ENCODE data around the gene MYO6. TPM values are rescaled to one million over a fixed set of nuclear protein-coding genes. Genes with fewer than 3 reads are reported as not detected.

The MYO6 gene
- total RNA-seq, 1 donor from 2014 or later, result 105 TPM

GRCh38 chr6:75876152-75876551 lies 127.1 kb downstream of the MYO6 start:
- TF ChIP-seq, protein P1, sequence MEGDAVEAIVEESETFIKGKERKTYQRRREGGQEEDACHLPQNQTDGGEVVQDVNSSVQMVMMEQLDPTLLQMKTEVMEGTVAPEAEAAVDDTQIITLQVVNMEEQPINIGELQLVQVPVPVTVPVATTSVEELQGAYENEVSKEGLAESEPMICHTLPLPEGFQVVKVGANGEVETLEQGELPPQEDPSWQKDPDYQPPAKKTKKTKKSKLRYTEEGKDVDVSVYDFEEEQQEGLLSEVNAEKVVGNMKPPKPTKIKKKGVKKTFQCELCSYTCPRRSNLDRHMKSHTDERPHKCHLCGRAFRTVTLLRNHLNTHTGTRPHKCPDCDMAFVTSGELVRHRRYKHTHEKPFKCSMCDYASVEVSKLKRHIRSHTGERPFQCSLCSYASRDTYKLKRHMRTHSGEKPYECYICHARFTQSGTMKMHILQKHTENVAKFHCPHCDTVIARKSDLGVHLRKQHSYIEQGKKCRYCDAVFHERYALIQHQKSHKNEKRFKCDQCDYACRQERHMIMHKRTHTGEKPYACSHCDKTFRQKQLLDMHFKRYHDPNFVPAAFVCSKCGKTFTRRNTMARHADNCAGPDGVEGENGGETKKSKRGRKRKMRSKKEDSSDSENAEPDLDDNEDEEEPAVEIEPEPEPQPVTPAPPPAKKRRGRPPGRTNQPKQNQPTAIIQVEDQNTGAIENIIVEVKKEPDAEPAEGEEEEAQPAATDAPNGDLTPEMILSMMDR (IDR thresholded peaks at IDR 0.05; ENCODE audit: unreplicated experiment), result no peak
- H3K27me3 Mint-ChIP-seq, result no peaks in the 10 kb centered on the region
- H3K9me3 Mint-ChIP-seq (ENCODE audit: low read depth), result no peaks in the 10 kb centered on the region
- H3K4me3 Mint-ChIP-seq (ENCODE audit: low read depth), result no peak overlapping the region
- H3K4me1 Mint-ChIP-seq (ENCODE audit: low read depth), result peaks cover 2% of the 10 kb centered on the region
- peaks cover 24% of the 10 kb centered on the region for H3K36me3 Mint-ChIP-seq (ENCODE audit: insufficient read depth)
- no peak overlapping the region for H3K27ac Mint-ChIP-seq
- no peak for DNase-seq (ENCODE audit: low spot score, unreplicated experiment)

- Mint-ChIP-seq H3K4me1 (ENCODE audit: low read depth) (peaks cover 10% of the 10 kb centered on the region), H3K27me3 (no peaks in the 10 kb centered on the region), H3K27ac (no peak overlapping the region), H3K36me3 (ENCODE audit: insufficient read depth) (peaks cover 29% of the 10 kb centered on the region), H3K4me3 (ENCODE audit: low read depth) (no peak overlapping the region), H3K9me3 (ENCODE audit: low read depth) (no peaks in the 10 kb centered on the region)
- DNase-seq (ENCODE audit: low spot score, unreplicated experiment), result no peak
- TF ChIP-seq, protein P1 (IDR thresholded peaks at IDR 0.05; ENCODE audit: unreplicated experiment), result no peak
Measured at GRCh38 chr6:75880305-75880704, 131.3 kb downstream of the MYO6 start.

DNA sequence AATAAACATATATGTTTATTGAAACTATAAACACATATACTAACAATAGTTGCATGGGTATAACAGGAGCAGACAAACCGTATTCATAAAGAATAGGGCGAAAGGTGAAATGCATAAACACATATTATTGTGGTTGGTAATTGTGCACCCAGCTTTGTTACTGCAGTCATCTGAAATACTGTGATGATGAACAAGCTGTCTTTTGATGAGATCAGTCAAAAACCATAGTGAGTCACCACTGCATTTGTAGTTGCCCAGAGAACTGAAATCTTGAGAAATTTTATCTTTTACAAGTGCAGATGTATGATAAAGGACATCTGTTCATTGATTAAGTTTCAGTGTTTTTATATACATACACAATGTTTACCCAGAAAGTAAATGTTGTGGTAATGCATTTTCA lies 133.7 kb downstream of the MYO6 start:
- peaks cover 10% of the 10 kb centered on the region for H3K4me1 Mint-ChIP-seq (ENCODE audit: low read depth)
- no peaks in the 10 kb centered on the region for H3K27me3 Mint-ChIP-seq
- peaks cover 27% of the 10 kb centered on the region for H3K36me3 Mint-ChIP-seq (ENCODE audit: insufficient read depth)
- DNase-seq (ENCODE audit: low spot score, unreplicated experiment), result no peak
- H3K9me3 Mint-ChIP-seq (ENCODE audit: low read depth), result no peaks in the 10 kb centered on the region
- H3K27ac Mint-ChIP-seq, result no peak overlapping the region
- TF ChIP-seq, protein P1 (IDR thresholded peaks at IDR 0.05; ENCODE audit: unreplicated experiment), result no peak
- no peak overlapping the region for H3K4me3 Mint-ChIP-seq (ENCODE audit: low read depth)

DNA sequence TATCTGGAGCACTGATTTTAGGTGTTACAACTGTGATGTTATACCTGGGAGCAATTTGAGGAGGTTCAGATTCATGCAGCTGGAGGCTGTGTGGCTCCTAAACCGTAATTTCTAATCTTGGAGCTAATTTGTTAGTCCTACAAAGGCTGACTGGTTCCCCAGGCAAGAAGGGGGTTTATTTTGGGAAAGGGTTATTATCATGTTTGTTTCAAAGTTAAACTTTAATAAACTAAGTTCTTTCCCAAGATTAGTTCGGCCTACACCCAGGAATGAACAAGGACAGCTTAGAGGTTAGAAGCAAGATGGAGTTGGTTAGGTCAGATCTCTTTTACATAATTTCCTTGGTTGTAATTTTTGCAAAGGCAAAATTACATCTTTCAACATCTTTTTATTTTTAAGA lies 135.8 kb downstream of the MYO6 start:
- Mint-ChIP-seq H3K9me3 (ENCODE audit: low read depth) (no peaks in the 10 kb centered on the region), H3K4me1 (ENCODE audit: low read depth) (peaks cover 10% of the 10 kb centered on the region), H3K36me3 (ENCODE audit: insufficient read depth) (peaks cover 29% of the 10 kb centered on the region), H3K4me3 (ENCODE audit: low read depth) (no peak overlapping the region), H3K27ac (peak overlapping the region; percentile 21), H3K27me3 (no peaks in the 10 kb centered on the region)
- TF ChIP-seq, protein P1 (IDR thresholded peaks at IDR 0.05; ENCODE audit: unreplicated experiment), result no peak
- DNase-seq (ENCODE audit: low spot score, unreplicated experiment), result no peak

GRCh38 chr6:75892384-75892783 lies 143.3 kb downstream of the MYO6 start:
- Mint-ChIP-seq H3K9me3 (ENCODE audit: low read depth) (no peaks in the 10 kb centered on the region), H3K27ac (no peak overlapping the region), H3K4me1 (ENCODE audit: low read depth) (no peaks in the 10 kb centered on the region), H3K36me3 (ENCODE audit: insufficient read depth) (peaks cover 14% of the 10 kb centered on the region), H3K27me3 (no peaks in the 10 kb centered on the region), H3K4me3 (ENCODE audit: low read depth) (no peak overlapping the region)
- TF ChIP-seq, protein P1 (IDR thresholded peaks at IDR 0.05; ENCODE audit: unreplicated experiment), result no peak
- no peak for DNase-seq (ENCODE audit: low spot score, unreplicated experiment)
